A549 (cell line): ENCODE measurements around the gene INTS13. TPM values are rescaled to one million over a fixed set of nuclear protein-coding genes. Genes with fewer than 3 reads are reported as not detected.

Experiments
- ATAC-seq, 2 experiments: fragments of 200-7000 bp in 1 of 2; fragments of >200 bp in 1 of 2; cut with Nextera tagmentation in 1 of 2; cut with Tn5 transposase in 1 of 2; 3 replicates each; pipeline versions ENCODE4 v1.8.0 to v1.9.1; 2018 to 2020; ENCODE audit warnings: mild to moderate bottlenecking in 1 of 2, moderate library complexity in 1 of 2
- CTCF ChIA-PET: fragments of 300-600 bp; sonication (Branson Sonifier 250); formaldehyde crosslinking; extraction: SDS; loops from one replicate; lab custom pipeline; 2021; ENCODE audit warnings: antibody characterized with exemption, inconsistent platforms; lab: Yijun Ruan, JAX
- POLR2A ChIA-PET: fragments of 350-600 bp; formaldehyde crosslinking; extraction: SDS; loops from one replicate; lab custom pipeline; 2021; ENCODE audit warnings: antibody characterized with exemption, inconsistent platforms; lab: Yijun Ruan, JAX
- DNase-seq, 2 experiments: peaks; one replicate each; pipeline versions ENCODE4 v3.0.0 to v3.0.0-alpha.2; 2011 to 2016; ENCODE audit warnings: low read depth in 1 of 2, low spot score in 1 of 2
- FAIRE-seq: peaks from 2 replicates; lab custom pipeline; 2011; peaks lifted over from hg19 to GRCh38; lab: Jason Lieb, UNC
- H3K27ac ChIP-seq, 2 experiments: fragments of >200 bp; sonication (Bioruptor Twin); formaldehyde crosslinking; 3 replicates each; pipeline ENCODE4 v1.5.1; 2016 to 2017
- H3K4me1 ChIP-seq: fragments of >200 bp; sonication (Bioruptor Twin); formaldehyde crosslinking; 3 replicates; pipeline ENCODE4 v1.6.1; 2016
- H3K4me2 ChIP-seq: fragments of >200 bp; sonication (Bioruptor Twin); formaldehyde crosslinking; 3 replicates; pipeline ENCODE4 v1.6.1; 2016
- H3K4me3 ChIP-seq: fragments of >200 bp; sonication (Bioruptor Twin); formaldehyde crosslinking; 3 replicates; pipeline ENCODE4 v1.5.1; 2016
- H3K9me3 ChIP-seq: fragments of >200 bp; sonication (Bioruptor Twin); formaldehyde crosslinking; 3 replicates; pipeline ENCODE4 v1.6.1; 2016
- ATOH8 ChIP-seq: fragments of 250-450 bp; sonication (Bioruptor Pico); IDR thresholded peaks from 2 replicates; pipeline ENCODE4 v1.5.0; 2020; ENCODE audit warnings: low read depth, mild to moderate bottlenecking, moderate library complexity
- BHLHE40 ChIP-seq: IDR thresholded peaks from 2 replicates; pipeline ENCODE4 v1.6.1; 2012; ENCODE audit warnings: low read depth, low read length, inconsistent platforms
- CBX8 ChIP-seq: fragments of 200-600 bp; sonication (generic); IDR thresholded peaks from 2 replicates; pipeline ENCODE4 v1.6.1; 2016
- EHMT2 ChIP-seq: fragments of 200-600 bp; sonication (generic); IDR thresholded peaks from 2 replicates; pipeline ENCODE4 v1.6.1; 2016; ENCODE audit warnings: antibody characterized with exemption, low read depth, mild to moderate bottlenecking, moderate library complexity
- ELK1 ChIP-seq: fragments of 150-350 bp; IDR thresholded peaks from 2 replicates; pipeline ENCODE4 v1.6.1; 2014; ENCODE audit warnings: low read depth, mild to moderate bottlenecking, low read length
- ESRRA ChIP-seq: fragments of 150-350 bp; IDR thresholded peaks from 2 replicates; pipeline ENCODE4 v1.6.1; 2014; ENCODE audit warnings: mild to moderate bottlenecking, low read length, borderline replicate concordance
- FOXS1 ChIP-seq: fragments of 250-450 bp; sonication (Bioruptor Pico); IDR thresholded peaks from 2 replicates; pipeline ENCODE4 v1.5.0; 2020; ENCODE audit warnings: mild to moderate bottlenecking, moderate library complexity
- HDAC2 ChIP-seq: fragments of 200-600 bp; sonication (generic); IDR thresholded peaks from 2 replicates; pipeline ENCODE4 v1.6.1; 2016
- HEYL ChIP-seq: fragments of 250-450 bp; sonication (Bioruptor Pico); IDR thresholded peaks from 2 replicates; pipeline ENCODE4 v1.8.0; 2021; ENCODE audit warnings: mild to moderate bottlenecking, moderate library complexity
- HMGXB4 ChIP-seq: fragments of 250-450 bp; sonication (Bioruptor Pico); IDR thresholded peaks from 2 replicates; pipeline ENCODE4 v1.5.0; 2021; ENCODE audit warnings: mild to moderate bottlenecking, moderate library complexity, borderline replicate concordance
- JUN ChIP-seq, 2 experiments: fragments of >200 bp; sonication (Bioruptor Twin); formaldehyde crosslinking; IDR thresholded peaks; 2 replicates in 1 of 2; 3 replicates in 1 of 2; pipeline ENCODE4 v1.6.1; 2016 to 2017
- JUNB ChIP-seq: fragments of >200 bp; sonication (Bioruptor Twin); formaldehyde crosslinking; IDR thresholded peaks from 2 replicates; pipeline ENCODE4 v1.6.1; 2016
- KDM5A ChIP-seq: fragments of 200-600 bp; sonication (generic); IDR thresholded peaks from 2 replicates; pipeline ENCODE4 v1.6.1; 2016; ENCODE audit warnings: antibody characterized with exemption, mild to moderate bottlenecking
- MAFK ChIP-seq: fragments of 450-650 bp; IDR thresholded peaks from 2 replicates; pipeline ENCODE4 v1.6.1; 2014; ENCODE audit not compliant: partially characterized antibody
- NR3C1 ChIP-seq: fragments of >200 bp; sonication (Bioruptor Twin); formaldehyde crosslinking; IDR thresholded peaks from 3 replicates; pipeline ENCODE4 v1.6.1; 2017
- PHF8 ChIP-seq: fragments of 200-600 bp; sonication (generic); IDR thresholded peaks from 2 replicates; pipeline ENCODE4 v1.6.1; 2016; ENCODE audit warnings: low read depth, mild to moderate bottlenecking, antibody characterized with exemption, moderate library complexity, borderline replicate concordance
- REST ChIP-seq: fragments of 200-600 bp; sonication (generic); IDR thresholded peaks from 2 replicates; pipeline ENCODE4 v1.6.1; 2016; ENCODE audit warnings: antibody characterized with exemption, mild to moderate bottlenecking, moderate library complexity
- SMC3 ChIP-seq: fragments of >200 bp; sonication (Bioruptor Twin); formaldehyde crosslinking; IDR thresholded peaks from 3 replicates; pipeline ENCODE4 v1.6.1; 2018; ENCODE audit warnings: inconsistent platforms
- ZC3H11A ChIP-seq: fragments of 450-650 bp; IDR thresholded peaks from 2 replicates; pipeline ENCODE4 v1.6.1; 2014; ENCODE audit warnings: antibody characterized with exemption, mild to moderate bottlenecking
- WGBS: methylation state at CpG from one replicate; pipeline ENCODE4 v1.1.6; 2017; ENCODE audit errors: missing lambda C conversion rate; 5-methylcytosine and 5-hydroxymethylcytosine counted together
- polyA plus RNA-seq, 4 experiments: library from polyadenylated mRNA; depleted of rRNA in 3 of 4; stranded (reverse); fragments of >200 nt; fragmentation: RNase III in 1 of 4; extraction: RNeasy Plus Mini Kit Qiagen cat#74134 plus additional on column Dnase treatment in 1 of 4; gene quantifications; 2 replicates in 3 of 4; 3 replicates in 1 of 4; pipeline ENCODE4 v1.2.3, GENCODE V29; 2011 to 2017

Gene INTS13
- polyA plus RNA-seq, 2 of the 4 experiments (the other 2 are of a cell fraction): 34.9 to 71.7 TPM

- Histone ChIP-seq H3K27ac (peak overlapping the region; percentile 89 to 92), H3K4me2 (peak overlapping the region; percentile 97), H3K9me3 (no peaks in the 10 kb centered on the region), H3K4me1 (peaks cover 30% of the 10 kb centered on the region; the same call in 2 of the 3 replicates), H3K4me3 (peak overlapping the region; percentile 94)
- no peak for FAIRE-seq
- no peak for ATAC-seq
- POLR2A ChIA-PET: no interaction called here
- WGBS: 7% methylated on average over 8 of the region's 8 CpGs
- CTCF ChIA-PET: interaction anchor here (0.8 to 2.0 kb wide), 2 partner anchors 11 to 77 kb away, joined by 3 to 6 read pairs; partner anchors contain the start of gene TM7SF3
- no peak for TF ChIP-seq MAFK
- no peak for TF ChIP-seq NR3C1
- no peak for TF ChIP-seq HDAC2
- no peak for TF ChIP-seq ELK1
- TF ChIP-seq KDM5A: no peak
- TF ChIP-seq HMGXB4 (CRISPR knock-in tag): no peak
- TF ChIP-seq CBX8: no peak
- TF ChIP-seq JUN (IDR thresholded peaks at IDR 0.05): no peak
- no peak for TF ChIP-seq PHF8
- TF ChIP-seq BHLHE40: no peak
- no peak for TF ChIP-seq FOXS1
- no peak for TF ChIP-seq SMC3
- no peak for TF ChIP-seq ZC3H11A
- no peak for TF ChIP-seq JUNB
- no peak for TF ChIP-seq EHMT2
- TF ChIP-seq REST: no peak
- no peak for TF ChIP-seq ATOH8 (CRISPR knock-in tag)
- no peak for TF ChIP-seq HEYL (CRISPR knock-in tag)
- TF ChIP-seq ESRRA: no peak
- DNase-seq: no peak
Measured at GRCh38 chr12:26936559-26937442, 980 bp downstream of the INTS13 start.
